Vagina (tissue), 2 donors: ENCODE results near the gene NDUFB4.

Source experiments
- POLR2A ChIP-seq, 2 donors: fragments of 450-650 bp; IDR thresholded peaks; one replicate each; pipeline ENCODE4 v1.6.1; 2017; ENCODE audit warnings: antibody characterized with exemption in 2 of 2, mild to moderate bottlenecking in 2 of 2, moderate library complexity in 2 of 2
- TF ChIP-seq, protein P1 (sequence below), 3 experiments: fragments of 450-650 bp in 2 of 3; fragments of 200-600 bp in 1 of 3; sonication (generic) in 1 of 3; IDR thresholded peaks; one replicate each; pipeline ENCODE4 v1.5.1; 2017 to 2019; ENCODE audit warnings: antibody characterized with exemption in 3 of 3, mild to moderate bottlenecking in 2 of 3, moderate library complexity in 2 of 3

DNA sequence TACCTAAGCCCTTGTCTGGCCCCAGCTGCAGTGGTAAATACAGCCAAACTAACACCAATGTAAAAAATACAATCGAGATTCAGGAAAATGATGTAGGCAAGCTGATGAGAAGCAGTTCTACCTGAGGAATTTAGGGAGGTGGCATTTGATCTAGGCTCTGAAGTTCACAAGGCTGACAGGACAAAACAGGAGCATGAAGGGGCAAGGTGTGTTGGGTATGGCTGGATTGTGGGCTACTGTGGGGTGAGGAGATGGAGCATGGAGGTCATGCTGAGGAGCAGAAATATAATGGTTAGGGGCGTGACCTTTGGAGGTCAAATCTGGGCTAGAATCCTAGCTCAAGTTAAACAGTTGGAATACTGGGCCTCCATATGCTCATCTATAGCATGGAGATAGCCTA lies 6.5 kb downstream of the NDUFB4 start:
- TF ChIP-seq, protein P1, sequence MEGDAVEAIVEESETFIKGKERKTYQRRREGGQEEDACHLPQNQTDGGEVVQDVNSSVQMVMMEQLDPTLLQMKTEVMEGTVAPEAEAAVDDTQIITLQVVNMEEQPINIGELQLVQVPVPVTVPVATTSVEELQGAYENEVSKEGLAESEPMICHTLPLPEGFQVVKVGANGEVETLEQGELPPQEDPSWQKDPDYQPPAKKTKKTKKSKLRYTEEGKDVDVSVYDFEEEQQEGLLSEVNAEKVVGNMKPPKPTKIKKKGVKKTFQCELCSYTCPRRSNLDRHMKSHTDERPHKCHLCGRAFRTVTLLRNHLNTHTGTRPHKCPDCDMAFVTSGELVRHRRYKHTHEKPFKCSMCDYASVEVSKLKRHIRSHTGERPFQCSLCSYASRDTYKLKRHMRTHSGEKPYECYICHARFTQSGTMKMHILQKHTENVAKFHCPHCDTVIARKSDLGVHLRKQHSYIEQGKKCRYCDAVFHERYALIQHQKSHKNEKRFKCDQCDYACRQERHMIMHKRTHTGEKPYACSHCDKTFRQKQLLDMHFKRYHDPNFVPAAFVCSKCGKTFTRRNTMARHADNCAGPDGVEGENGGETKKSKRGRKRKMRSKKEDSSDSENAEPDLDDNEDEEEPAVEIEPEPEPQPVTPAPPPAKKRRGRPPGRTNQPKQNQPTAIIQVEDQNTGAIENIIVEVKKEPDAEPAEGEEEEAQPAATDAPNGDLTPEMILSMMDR (IDR thresholded peaks at IDR 0.05): no peak
- TF ChIP-seq POLR2A (IDR thresholded peaks at IDR 0.05): no peak
